GM19395 (cell line): ENCODE measurements around the gene TRIM3.
"Not testable (repeated sequence)": the region's sequence is repeated elsewhere in the genome, so short reads cannot be mapped to it uniquely, and the experiment has no call there.

Experiments
- ATAC-seq: cut with Tn5 transposase; IDR thresholded peaks from one replicate; pipeline ENCODE4 v1.9.1; 2021; ENCODE audit warnings: mild to moderate bottlenecking, moderate library complexity; ENCODE audit not compliant: unreplicated experiment

TRIM3 gene

GRCh38 chr11:6473451-6474412, at the start of gene TRIM3:
TRIM3 (minus strand) TSS chr11:6473941; CDS start chr11:6465695, 8,246 bp downstream.
- peak; percentile 68 for ATAC-seq

- ATAC-seq: no peak
Measured at GRCh38 chr11:6523253-6523652, 49.5 kb upstream of the TRIM3 start.

- not testable (repeated sequence) for ATAC-seq
Measured at GRCh38 chr11:6521946-6522345, 48.2 kb upstream of the TRIM3 start.

- ATAC-seq: no peak
Measured at GRCh38 chr11:6520265-6520664, 46.5 kb upstream of the TRIM3 start.

GRCh38 chr11:6516865-6517264, 43.1 kb upstream of the TRIM3 start:
- no peak for ATAC-seq

- ATAC-seq: no peak
Measured at GRCh38 chr11:6505577-6506240, 32.0 kb upstream of the TRIM3 start.

- no peak for ATAC-seq
Measured at GRCh38 chr11:6504166-6504565, 30.4 kb upstream of the TRIM3 start.

GRCh38 chr11:6502382-6502781, 28.6 kb upstream of the TRIM3 start:
- no peak for ATAC-seq

GRCh38 chr11:6498544-6498943, 24.8 kb upstream of the TRIM3 start:
- ATAC-seq: no peak

GRCh38 chr11:6498121-6498520, 24.4 kb upstream of the TRIM3 start:
- no peak for ATAC-seq

- ATAC-seq: no peak
Measured at GRCh38 chr11:6497069-6497839, 23.5 kb upstream of the TRIM3 start, which contains the start of gene DNHD1. DNHD1 (plus strand) TSS chr11:6497280; CDS start chr11:6498216, 936 bp downstream.

- no peak for ATAC-seq
Measured at GRCh38 chr11:6489306-6489705, 15.6 kb upstream of the TRIM3 start.

GRCh38 chr11:6488821-6489220, 15.1 kb upstream of the TRIM3 start:
- no peak for ATAC-seq

GRCh38 chr11:6488342-6488741, 14.6 kb upstream of the TRIM3 start:
- no peak for ATAC-seq

- ATAC-seq: no peak
Measured at GRCh38 chr11:6486938-6487337, 13.2 kb upstream of the TRIM3 start.

- ATAC-seq: no peak
Measured at GRCh38 chr11:6486256-6486655, 12.5 kb upstream of the TRIM3 start.

GRCh38 chr11:6485661-6486060, 11.9 kb upstream of the TRIM3 start:
- ATAC-seq: no peak

GRCh38 chr11:6483015-6483414, 9.3 kb upstream of the TRIM3 start:
- no peak for ATAC-seq

- no peak for ATAC-seq
Measured at GRCh38 chr11:6482441-6482840, 8.7 kb upstream of the TRIM3 start.

GRCh38 chr11:6481924-6482275, 8.2 kb upstream of the TRIM3 start:
- ATAC-seq: peak; percentile 4
